ENCODE data around the gene PPM1N. TPM values are rescaled to one million over a fixed set of nuclear protein-coding genes. Genes with fewer than 3 reads are reported as not detected.
A peak's percentile ranks its signal among the peaks of the same experiment; 100 is the strongest.

Gene PPM1N
- total and polyA plus RNA-seq, 2 of the 4 experiments (the other 2 are of a cell fraction): 0.90 to 1.6 TPM

- peaks cover 11% of the 10 kb centered on the region for H3K4me1 ChIP-seq (ENCODE audit: control insufficient read depth, insufficient read depth, low read length)
- H2BK15ac ChIP-seq (ENCODE audit: low read depth, low read length): peak overlapping the region; percentile 100; the same call in 2 of the 3 replicates
- no TSS peak for BruUV-seq (replicated peaks)
- peak overlapping the region; percentile 83 to 91 for H4K8ac ChIP-seq (ENCODE audit: low read depth in 2 of 2, low read length in 2 of 2)
- ATAC-seq (ENCODE audit: low read depth) (no peak), DNase-seq (no peak)
- no peaks in the 10 kb centered on the region for H3K9me3 ChIP-seq (ENCODE audit: control insufficient read depth, insufficient read depth, low read length)
- H3K36me3 ChIP-seq (ENCODE audit: control insufficient read depth, insufficient read depth, low read length): peaks cover 2% of the 10 kb centered on the region; the same call in 1 of the 2 replicates
- peak overlapping the region; percentile 63 for H2BK5ac ChIP-seq (ENCODE audit: low read depth, low read length, poor library complexity, severe bottlenecking)
- peak overlapping the region; percentile 95 for H2BK120ac ChIP-seq (ENCODE audit: low read depth, low read length)
- H4K20me1 ChIP-seq (ENCODE audit: insufficient read depth, low read length): peaks cover 21% of the 10 kb centered on the region
- peaks cover 0 to 41% of the 10 kb centered on the region in 2 experiments; a peak in 2 of 4 replicates for H3K79me1 ChIP-seq (ENCODE audit: low read depth in 1 of 2, low read length in 2 of 2)
- ChIA-PET CTCF (interaction anchor here (0.6 to 0.7 kb wide), 2 partner anchors 201 to 872 kb away, joined by 3 read pairs; no protein-coding TSS in a partner anchor), POLR2A (ENCODE audit: unreplicated experiment) (no interaction called here)
- peak overlapping the region; percentile 100 for H2AK5ac ChIP-seq (ENCODE audit: low read depth, low read length)
- H3K4me3 ChIP-seq (ENCODE audit: insufficient read depth, low read depth, low read length): peak overlapping the region; percentile 92; the same call in 1 of the 2 replicates
- in situ Hi-C loops (cut with MboI; ENCODE audit: low sequenced_read_pairs) (no loop called here), intact Hi-C loops (cut with micrococcal nuclease) (loop anchor here (5.0 kb wide), 2 partner anchors 136 to 186 kb away; partner anchors contain the start of genes QPCTL and SNRPD2), dilution Hi-C loops (cut with HindIII; ENCODE audit: low sequenced_read_pairs, unreplicated experiment) (no loop called here)
- H4K91ac ChIP-seq (ENCODE audit: insufficient read depth, low read depth, low read length): peak overlapping the region; percentile 83
- H3K56ac ChIP-seq (ENCODE audit: extremely low read depth, insufficient read depth, low read length): no peak overlapping the region
- peak overlapping the region; percentile 97 for H3K14ac ChIP-seq (replicated peaks; ENCODE audit: low read depth, low read length)
- H4K5ac ChIP-seq (ENCODE audit: low read depth, low read length): peak overlapping the region; percentile 51
- peak overlapping the region; percentile 98 for H3K23ac ChIP-seq (ENCODE audit: low read depth, low read length)
- peak overlapping the region; percentile 91 for H2AK9ac ChIP-seq (replicated peaks; ENCODE audit: low read depth, low read length, poor library complexity)
- peak overlapping the region; percentile 15; the same call in 1 of the 2 replicates for H3K18ac ChIP-seq (ENCODE audit: low read depth, low read length)
- H3K27ac ChIP-seq (ENCODE audit: insufficient read depth, low read length): peak overlapping the region; percentile 36
- H2AFZ ChIP-seq (replicated peaks; ENCODE audit: low read length, poor library complexity): peak overlapping the region; percentile 98
- H3K4ac ChIP-seq (ENCODE audit: low read depth, low read length): peak overlapping the region; percentile 85
- no peaks in the 10 kb centered on the region for H3K27me3 ChIP-seq (ENCODE audit: control insufficient read depth, insufficient read depth, low read length)
- peak overlapping the region; percentile 89 for H2BK20ac ChIP-seq (ENCODE audit: low read depth, low read length)
- TF ChIP-seq POLR2A (IDR thresholded peaks at IDR 0.05; ENCODE audit: low read depth, low read length) (no peak), MAFK (IDR thresholded peaks at IDR 0.05; ENCODE audit: low read depth, low read length) (no peak), RCOR1 (IDR thresholded peaks at IDR 0.05; ENCODE audit: insufficient replicate concordance, low read length) (no peak), CHD1 (IDR thresholded peaks at IDR 0.05; ENCODE audit: low read depth, low read length) (no peak), BHLHE40 (IDR thresholded peaks at IDR 0.05; ENCODE audit: low read depth, low read length) (no peak), RFX5 (IDR thresholded peaks at IDR 0.05; ENCODE audit: low read depth, low read length) (no peak), ELK1 (IDR thresholded peaks at IDR 0.05; ENCODE audit: borderline replicate concordance, low read depth, low read length) (no peak)
- WGBS, 2 experiments (ENCODE audit: extremely low coverage in 2 of 2, insufficient read length in 1 of 2): no CpG with 5 or more reads among the region's 5 CpGs
- H3K4me2 ChIP-seq (ENCODE audit: low read depth, low read length): peak overlapping the region; percentile 81
- peaks cover 12% of the 10 kb centered on the region for H3K9me1 ChIP-seq (ENCODE audit: insufficient read depth, low read length)
- peak overlapping the region; percentile 19 for H3K9ac ChIP-seq (ENCODE audit: low read depth, low read length)
Measured at GRCh38 chr19:45505996-45506245, 7.7 kb downstream of the PPM1N start.
